Activated T-helper 17 cell treated with anti-CD3 and anti-CD28 coated beads, Interleukin-2, amount 50 U/mL, for 72 hours (primary cell): ENCODE results near the gene DAB1. TPM values are rescaled to one million over a fixed set of nuclear protein-coding genes. Genes with fewer than 3 reads are reported as not detected.
A peak's percentile ranks its signal among the peaks of the same experiment; 100 is the strongest.

Experiments used
- ATAC-seq: fragments of 150-1000 bp; cut with Tn5 transposase; replicated peaks from 2 replicates; pipeline ENCODE4 v1.10.0; 2021; ENCODE audit warnings: mild to moderate bottlenecking, moderate library complexity
- H3K27ac Mint-ChIP-seq: one replicate; pipeline ENCODE4 v1.8.0; 2022; ENCODE audit warnings: mixed read lengths
- H3K27me3 Mint-ChIP-seq: one replicate; pipeline ENCODE4 v1.8.0; 2022; ENCODE audit warnings: mixed read lengths
- H3K36me3 Mint-ChIP-seq: one replicate; pipeline ENCODE4 v1.8.0; 2022; ENCODE audit warnings: low read depth, mild to moderate bottlenecking, mixed read lengths
- H3K4me1 Mint-ChIP-seq: one replicate; pipeline ENCODE4 v1.8.0; 2022; ENCODE audit warnings: mixed read lengths
- H3K4me3 Mint-ChIP-seq: one replicate; pipeline ENCODE4 v1.8.0; 2022; ENCODE audit warnings: mild to moderate bottlenecking, mixed read lengths
- H3K9me3 Mint-ChIP-seq: one replicate; pipeline ENCODE4 v1.8.0; 2022; ENCODE audit warnings: mixed read lengths
- total RNA-seq, 2 donors: library from RNA; stranded (reverse); gene quantifications; one replicate each; pipeline ENCODE4 v1.2.3, GENCODE V29; 2022

Gene DAB1
- total RNA-seq, 2 donors from 2014 or later, result 1.7 to 2.7 TPM

DNA sequence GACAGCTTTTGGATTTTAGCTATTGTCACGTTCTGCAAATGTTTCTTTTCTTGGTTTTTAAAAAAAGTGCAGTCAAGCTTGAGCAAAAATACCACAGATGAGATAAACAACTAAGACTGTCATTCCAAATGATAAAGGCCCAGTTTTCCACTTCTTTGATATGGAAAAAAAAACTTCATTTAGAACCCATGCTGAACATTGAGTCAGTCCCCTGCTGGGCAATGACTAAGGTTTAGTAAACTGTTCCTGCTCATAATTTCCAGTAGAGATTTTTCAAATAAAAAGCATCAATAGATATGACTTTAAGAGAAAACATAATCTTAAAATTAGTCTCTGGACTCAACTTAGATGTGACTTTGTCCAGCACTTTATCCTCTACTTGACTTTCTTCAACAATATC, 290.2 kb downstream of the DAB1 start:
- H3K36me3 Mint-ChIP-seq, result peaks cover 13% of the 10 kb centered on the region

DNA sequence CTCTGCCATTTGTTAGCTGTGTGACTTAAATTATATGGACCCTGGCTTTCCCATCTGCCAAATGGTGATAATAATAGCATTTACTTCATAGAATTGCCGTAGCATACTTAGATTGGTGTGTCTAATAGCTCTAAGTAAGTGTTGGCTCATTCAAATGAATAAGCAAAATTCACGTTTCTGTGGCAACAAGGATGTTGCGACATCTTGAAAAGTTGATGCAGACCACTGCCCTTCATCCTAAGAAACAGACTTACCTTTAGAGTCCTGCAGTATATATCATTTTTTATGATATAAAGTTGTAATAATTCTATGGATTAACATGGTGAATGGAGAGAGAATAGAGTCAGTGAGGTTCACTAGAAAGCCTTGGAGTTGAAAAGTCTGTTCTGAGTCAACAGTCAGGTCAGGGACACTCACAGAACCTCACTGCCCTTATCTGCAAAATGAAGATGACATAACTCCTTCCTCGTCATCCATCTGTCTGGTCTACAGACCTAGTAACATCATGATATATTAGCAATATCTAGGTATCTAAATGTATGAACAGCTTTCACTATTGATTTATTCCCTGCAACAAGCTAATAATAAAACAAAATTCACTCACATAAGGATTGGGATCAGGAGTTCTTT, 290.8 kb downstream of the DAB1 start:
- Mint-ChIP-seq H3K27ac (no peak overlapping the region), H3K4me3 (no peak overlapping the region), H3K36me3 (peaks cover 13% of the 10 kb centered on the region), H3K27me3 (no peaks in the 10 kb centered on the region), H3K9me3 (no peaks in the 10 kb centered on the region), H3K4me1 (no peaks in the 10 kb centered on the region)
- ATAC-seq, result no peak

More for the DNA sequence above, 290.2 kb downstream of the DAB1 start:
- Mint-ChIP-seq H3K4me1 (no peaks in the 10 kb centered on the region), H3K27me3 (no peaks in the 10 kb centered on the region), H3K9me3 (no peaks in the 10 kb centered on the region), H3K4me3 (no peak overlapping the region), H3K27ac (no peak overlapping the region)
- ATAC-seq, result no peak

DNA sequence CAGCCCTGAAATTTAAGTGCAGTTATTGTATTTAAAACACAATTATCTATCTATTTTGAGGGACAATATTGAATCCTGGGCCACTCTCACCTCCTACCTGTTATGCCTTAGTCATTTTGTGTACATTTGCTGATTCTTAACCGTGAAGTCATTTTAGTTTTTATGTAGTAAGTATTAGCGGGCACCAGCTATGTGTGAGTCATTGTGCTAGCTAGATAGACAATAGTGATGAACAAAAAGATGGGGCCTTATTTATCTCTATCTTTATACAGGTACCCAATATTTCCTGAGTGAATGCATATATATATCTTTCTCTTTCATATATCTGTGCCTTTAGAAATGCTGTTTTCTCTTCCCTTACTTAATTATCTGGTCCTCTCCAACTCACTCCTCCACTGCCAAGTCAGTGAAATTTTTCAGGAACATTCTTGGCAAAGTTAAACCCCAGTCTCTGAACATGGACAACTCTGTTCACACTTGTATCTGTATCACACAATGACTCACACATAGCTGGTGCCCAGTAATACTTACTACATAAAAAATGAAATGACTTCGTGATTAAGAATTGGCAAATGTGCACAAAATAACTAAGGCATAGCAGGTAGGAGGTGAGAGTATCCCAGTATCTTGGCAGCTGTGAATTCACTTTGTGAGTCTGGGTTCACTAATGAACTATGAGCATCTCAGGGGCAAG, 292.0 kb downstream of the DAB1 start:
- Mint-ChIP-seq H3K27ac (no peak overlapping the region), H3K36me3 (peaks cover 13% of the 10 kb centered on the region), H3K4me3 (no peak overlapping the region), H3K9me3 (no peaks in the 10 kb centered on the region), H3K4me1 (no peaks in the 10 kb centered on the region), H3K27me3 (no peaks in the 10 kb centered on the region)
- ATAC-seq, result no peak

DNA sequence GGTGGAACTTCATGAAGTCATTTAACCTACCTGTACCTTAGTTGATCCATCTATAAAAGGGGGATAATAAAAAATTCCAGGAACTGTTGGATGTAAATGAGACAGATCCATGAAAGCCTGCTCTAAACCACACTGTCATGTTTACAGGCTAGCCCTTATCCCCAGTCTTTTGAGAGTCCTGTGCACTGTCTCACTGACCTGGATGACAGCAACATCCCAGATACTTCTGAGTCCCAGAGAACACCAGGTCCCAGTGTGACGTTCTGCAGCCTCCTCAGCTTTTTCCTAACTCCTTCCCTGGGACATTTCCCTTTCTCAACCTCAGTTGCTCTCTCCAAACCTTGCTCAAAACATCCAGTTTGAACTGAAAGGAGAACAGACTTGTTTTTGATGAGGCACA, 292.6 kb downstream of the DAB1 start:
- no peak for ATAC-seq
- Mint-ChIP-seq H3K9me3 (no peaks in the 10 kb centered on the region), H3K27ac (no peak overlapping the region), H3K27me3 (no peaks in the 10 kb centered on the region), H3K36me3 (peaks cover 11% of the 10 kb centered on the region), H3K4me3 (no peak overlapping the region), H3K4me1 (no peaks in the 10 kb centered on the region)

DNA sequence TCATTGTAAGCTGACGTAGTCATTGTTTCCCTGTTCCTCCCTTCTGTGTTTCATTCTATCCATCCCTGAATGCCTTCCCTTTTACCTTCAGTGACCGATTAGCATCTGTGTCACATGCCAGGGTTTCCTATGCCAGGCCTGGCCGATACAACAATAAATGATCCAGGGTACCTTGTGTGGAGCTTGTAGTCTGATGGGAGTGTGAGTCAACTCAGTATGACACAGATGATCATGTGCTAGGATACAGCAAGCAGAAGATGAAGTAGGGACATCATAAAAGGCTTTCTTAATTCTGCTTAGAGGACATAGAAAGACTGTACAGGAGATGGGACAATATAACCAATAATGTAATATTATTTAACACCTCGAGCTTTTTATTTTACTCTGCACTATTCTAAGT, 294.0 kb downstream of the DAB1 start:
- no peaks in the 10 kb centered on the region for H3K36me3 Mint-ChIP-seq
- no peak for ATAC-seq

DNA sequence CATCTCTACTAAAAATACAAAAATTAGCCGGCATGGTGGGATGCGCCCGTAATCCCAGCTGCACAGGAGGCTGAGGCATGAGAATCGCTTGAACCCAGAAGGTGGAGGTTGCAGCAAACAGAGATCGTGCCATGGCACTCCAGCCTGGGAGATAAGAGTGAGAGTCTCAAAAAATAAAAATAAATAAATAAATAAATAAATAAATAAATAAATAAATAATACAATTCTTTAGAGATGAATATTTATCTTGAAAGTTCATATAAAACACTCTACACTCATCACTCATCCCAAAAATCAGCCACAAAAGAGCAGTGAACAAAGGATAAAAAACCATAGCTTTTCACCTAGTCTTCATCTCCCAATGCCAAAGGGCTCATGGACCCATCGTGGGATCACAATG, 295.9 kb downstream of the DAB1 start:
- Mint-ChIP-seq H3K4me3 (no peak overlapping the region), H3K4me1 (peaks cover 6% of the 10 kb centered on the region), H3K36me3 (no peaks in the 10 kb centered on the region), H3K9me3 (no peaks in the 10 kb centered on the region), H3K27ac (no peak overlapping the region), H3K27me3 (no peaks in the 10 kb centered on the region)
- no peak for ATAC-seq

More for the DNA sequence above, 294.0 kb downstream of the DAB1 start:
- H3K27ac Mint-ChIP-seq, result no peak overlapping the region
- H3K4me3 Mint-ChIP-seq, result no peak overlapping the region
- peaks cover 6% of the 10 kb centered on the region for H3K4me1 Mint-ChIP-seq
- no peaks in the 10 kb centered on the region for H3K27me3 Mint-ChIP-seq
- H3K9me3 Mint-ChIP-seq, result no peaks in the 10 kb centered on the region

DNA sequence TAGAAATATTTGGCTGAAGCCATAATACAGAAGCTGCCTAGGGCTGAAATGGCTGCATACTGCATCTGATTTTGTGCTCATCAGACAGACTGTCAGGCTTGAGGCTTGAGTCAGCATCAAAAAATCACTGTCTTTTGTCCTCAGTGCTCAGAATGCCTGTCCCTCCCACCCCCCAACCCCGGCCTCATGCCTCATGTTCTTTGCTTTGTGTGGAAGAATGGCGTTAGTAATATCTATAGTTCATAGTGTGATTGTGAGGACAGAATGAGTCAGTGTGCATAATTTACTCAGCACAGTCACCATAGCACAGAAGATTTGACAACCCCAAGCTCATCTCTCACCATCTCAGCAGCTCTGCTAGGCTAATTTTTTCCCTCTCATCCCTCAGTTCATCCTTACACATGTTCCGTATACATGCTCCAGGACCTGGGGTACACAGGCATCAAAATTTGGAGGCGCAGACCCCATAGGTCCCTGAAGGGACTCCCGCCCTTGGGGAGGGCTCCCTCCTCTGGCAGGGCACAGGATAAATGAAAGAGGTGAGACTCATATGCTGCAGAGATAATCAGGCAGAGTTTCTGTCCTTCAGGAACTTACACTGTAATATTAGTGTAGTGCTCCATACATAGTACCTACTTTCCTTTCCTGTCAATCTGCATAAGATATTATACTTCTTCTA, 299.0 kb downstream of the DAB1 start:
- Mint-ChIP-seq H3K4me1 (peaks cover 6% of the 10 kb centered on the region), H3K36me3 (no peaks in the 10 kb centered on the region), H3K4me3 (no peak overlapping the region), H3K27ac (peak overlapping the region; percentile 43), H3K27me3 (no peaks in the 10 kb centered on the region), H3K9me3 (no peaks in the 10 kb centered on the region)
- peak; percentile 94 for ATAC-seq

DNA sequence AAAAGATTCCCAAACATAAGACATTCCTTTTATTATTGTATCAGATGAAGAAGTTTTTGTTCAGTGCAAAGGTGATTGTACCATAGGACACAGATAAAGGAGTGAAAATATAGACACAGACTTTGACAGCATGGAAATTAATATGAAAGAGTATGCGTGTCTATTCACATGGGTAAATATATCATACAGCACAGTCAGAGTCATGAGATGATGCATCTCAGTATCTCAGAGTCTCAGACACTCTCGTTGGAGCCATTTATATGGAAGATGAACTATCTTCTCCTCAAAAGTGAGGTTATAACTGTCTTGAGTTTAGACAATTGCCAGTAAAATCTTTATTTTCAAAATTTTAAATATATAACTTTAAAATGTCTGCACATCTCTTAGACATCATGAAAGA, 299.7 kb downstream of the DAB1 start:
- H3K4me3 Mint-ChIP-seq, result no peak overlapping the region
- no peak overlapping the region for H3K27ac Mint-ChIP-seq
- H3K4me1 Mint-ChIP-seq, result peaks cover 6% of the 10 kb centered on the region
- no peaks in the 10 kb centered on the region for H3K27me3 Mint-ChIP-seq
- ATAC-seq, result peak; percentile 46
- no peaks in the 10 kb centered on the region for H3K9me3 Mint-ChIP-seq
- no peaks in the 10 kb centered on the region for H3K36me3 Mint-ChIP-seq

DNA sequence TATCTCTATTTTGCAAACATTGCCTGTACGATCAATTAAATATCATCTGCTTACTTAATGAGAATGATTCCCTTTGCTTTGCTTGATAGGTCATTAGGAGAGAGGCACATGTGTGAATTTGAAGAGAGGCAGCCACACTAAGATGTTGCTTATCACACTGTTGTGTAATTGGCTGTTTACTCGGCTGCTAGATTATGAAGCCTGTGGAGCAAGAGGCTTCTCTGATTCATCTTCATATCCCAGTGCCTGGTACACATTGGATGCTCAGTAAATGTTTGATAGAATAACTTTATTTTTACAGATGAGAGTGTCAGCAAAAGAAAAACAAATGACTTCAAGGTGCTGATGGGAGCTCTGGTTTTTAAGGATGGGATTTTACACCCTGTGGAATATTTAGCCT, 301.8 kb downstream of the DAB1 start:
- ATAC-seq, result no peak
- no peak overlapping the region for H3K4me3 Mint-ChIP-seq
- no peak overlapping the region for H3K27ac Mint-ChIP-seq
- H3K27me3 Mint-ChIP-seq, result no peaks in the 10 kb centered on the region
- H3K36me3 Mint-ChIP-seq, result no peaks in the 10 kb centered on the region
- peaks cover 6% of the 10 kb centered on the region for H3K4me1 Mint-ChIP-seq
- H3K9me3 Mint-ChIP-seq, result no peaks in the 10 kb centered on the region

DNA sequence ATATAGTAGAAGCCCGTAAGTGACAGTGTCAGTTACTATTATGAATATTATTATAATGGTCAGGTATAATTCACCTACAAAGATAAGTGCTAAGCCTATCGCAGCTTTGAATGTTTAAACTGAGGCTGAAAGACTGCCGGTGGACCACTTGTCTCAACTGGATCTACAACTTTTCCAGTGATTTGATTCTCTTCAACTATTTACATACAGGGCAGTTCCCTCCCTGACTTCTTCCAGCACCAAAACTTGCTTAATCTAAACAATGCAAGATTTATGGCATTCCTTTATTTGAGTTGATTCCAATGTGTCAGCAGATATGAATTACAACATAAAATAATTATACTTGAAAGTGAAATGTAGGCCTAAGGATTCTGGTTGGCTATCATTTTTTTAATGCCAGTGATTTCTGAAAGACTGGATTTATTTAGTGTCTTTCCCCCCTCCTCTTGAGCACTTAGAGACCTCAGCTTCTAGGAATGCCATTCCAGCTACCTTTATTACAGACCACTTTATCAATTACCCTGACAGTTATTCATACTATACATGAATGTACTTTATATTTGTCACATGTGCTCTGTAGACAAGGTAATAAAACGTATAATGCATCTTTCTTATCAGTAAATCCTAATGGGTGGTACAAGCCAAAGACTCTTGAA, 304.8 kb downstream of the DAB1 start:
- Mint-ChIP-seq H3K9me3 (no peaks in the 10 kb centered on the region), H3K4me1 (no peaks in the 10 kb centered on the region), H3K4me3 (no peak overlapping the region), H3K27ac (no peak overlapping the region), H3K36me3 (no peaks in the 10 kb centered on the region), H3K27me3 (no peaks in the 10 kb centered on the region)
- no peak for ATAC-seq

DNA sequence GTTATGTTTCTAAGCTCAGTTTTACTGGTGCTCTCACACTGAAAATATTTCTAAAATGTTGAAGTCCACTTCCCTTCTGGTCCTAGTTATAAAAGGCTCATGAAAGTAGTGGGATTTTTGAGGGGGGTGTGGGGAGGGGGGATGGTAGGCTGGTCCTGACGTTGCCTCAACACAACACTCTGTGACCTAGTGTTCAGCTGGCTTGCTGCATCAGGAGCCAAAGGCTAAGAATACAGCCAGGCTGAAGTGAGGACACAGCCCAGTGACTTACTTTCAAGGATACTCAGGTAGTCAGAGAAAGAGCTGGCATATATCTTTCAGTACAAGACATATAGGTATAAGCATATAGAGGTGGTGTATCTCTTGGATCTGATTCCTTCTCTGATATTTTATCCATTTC, 306.1 kb downstream of the DAB1 start:
- H3K4me3 Mint-ChIP-seq, result no peak overlapping the region
- H3K9me3 Mint-ChIP-seq, result no peaks in the 10 kb centered on the region
- H3K27me3 Mint-ChIP-seq, result no peaks in the 10 kb centered on the region
- ATAC-seq, result no peak
- no peak overlapping the region for H3K27ac Mint-ChIP-seq
- H3K4me1 Mint-ChIP-seq, result no peaks in the 10 kb centered on the region
- H3K36me3 Mint-ChIP-seq, result no peaks in the 10 kb centered on the region

DNA sequence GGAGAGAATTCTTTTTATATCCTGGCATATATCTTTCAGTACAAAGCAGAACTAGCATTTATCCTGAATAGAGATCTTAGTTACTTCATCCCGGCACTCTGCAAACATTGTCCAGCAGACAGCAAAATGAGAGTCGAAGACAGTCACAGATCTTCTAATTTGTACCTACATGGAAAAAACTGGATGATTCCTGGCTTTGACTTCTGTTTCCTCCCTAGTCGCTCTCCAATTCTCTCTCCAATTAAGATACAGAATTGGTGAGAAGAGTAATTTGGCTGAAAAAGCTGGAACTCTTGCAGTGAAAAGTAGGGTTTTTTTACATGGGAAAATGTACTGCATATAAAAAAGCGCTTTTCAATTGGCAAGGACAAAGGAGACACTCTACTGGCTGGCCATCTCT, 307.0 kb downstream of the DAB1 start:
- H3K27ac Mint-ChIP-seq, result no peak overlapping the region
- H3K27me3 Mint-ChIP-seq, result no peaks in the 10 kb centered on the region
- H3K9me3 Mint-ChIP-seq, result no peaks in the 10 kb centered on the region
- no peaks in the 10 kb centered on the region for H3K36me3 Mint-ChIP-seq
- no peak for ATAC-seq
- H3K4me1 Mint-ChIP-seq, result no peaks in the 10 kb centered on the region
- no peak overlapping the region for H3K4me3 Mint-ChIP-seq

DNA sequence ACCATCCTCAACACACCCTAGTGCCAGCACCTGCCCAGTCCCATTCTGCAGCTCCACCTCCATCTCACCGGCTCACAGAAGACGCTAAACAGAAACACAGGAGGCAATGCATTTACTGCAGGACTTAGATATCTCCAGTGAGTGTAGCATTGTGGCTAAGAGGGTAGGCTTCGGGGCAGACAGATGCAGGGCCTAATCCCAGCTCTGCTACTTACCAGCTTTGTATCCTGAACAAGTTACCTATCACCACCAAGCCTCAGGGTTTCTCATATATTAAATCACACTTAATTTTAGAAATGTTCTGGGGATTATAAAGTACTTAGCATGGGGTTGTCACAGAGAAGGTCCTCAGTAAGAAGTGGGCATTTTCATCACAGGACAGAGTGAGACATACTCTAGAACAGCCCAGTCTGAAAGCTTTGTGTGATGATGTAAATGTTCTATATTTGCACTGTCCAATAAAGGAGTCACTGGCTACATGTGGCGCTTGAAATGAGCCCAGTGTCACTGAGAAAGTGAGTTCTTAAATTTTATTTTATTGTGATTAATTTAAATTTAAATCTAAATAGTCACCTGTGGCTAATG, 308.7 kb downstream of the DAB1 start:
- no peaks in the 10 kb centered on the region for H3K9me3 Mint-ChIP-seq

DNA sequence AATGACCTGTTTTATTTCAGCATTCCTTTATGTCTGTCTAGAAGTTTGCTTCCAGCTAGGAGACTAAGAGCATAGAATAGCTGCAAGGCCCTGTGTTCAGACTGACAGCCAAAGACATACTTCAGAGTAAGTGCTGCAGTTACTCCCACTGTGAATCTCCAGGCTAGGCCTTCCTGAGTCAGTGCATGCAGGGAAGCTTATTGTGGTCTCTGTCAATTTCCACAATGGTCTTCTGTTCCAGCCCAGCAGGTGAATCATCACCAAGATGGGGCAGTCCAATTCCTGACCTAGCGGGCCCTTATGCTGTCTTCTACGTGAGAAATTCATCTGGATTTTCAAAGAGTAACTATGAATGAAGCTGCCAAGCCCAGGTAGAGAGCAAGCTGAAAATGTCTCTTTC, 311.7 kb downstream of the DAB1 start:
- Mint-ChIP-seq H3K27me3 (no peaks in the 10 kb centered on the region), H3K4me3 (no peak overlapping the region), H3K9me3 (no peaks in the 10 kb centered on the region), H3K4me1 (no peaks in the 10 kb centered on the region), H3K36me3 (no peaks in the 10 kb centered on the region), H3K27ac (no peak overlapping the region)
- no peak for ATAC-seq

More for the DNA sequence above, 308.7 kb downstream of the DAB1 start:
- Mint-ChIP-seq H3K4me3 (no peak overlapping the region), H3K27me3 (no peaks in the 10 kb centered on the region), H3K36me3 (no peaks in the 10 kb centered on the region), H3K27ac (no peak overlapping the region), H3K4me1 (no peaks in the 10 kb centered on the region)
- ATAC-seq, result no peak
